K562 (cell line): ENCODE results near the gene SUDS3. TPM values are rescaled to one million over a fixed set of nuclear protein-coding genes. Genes with fewer than 3 reads are reported as not detected.

Experiments
- ATAC-seq: fragments of 200-7000 bp; cut with Tn5 transposase; 3 replicates; pipeline ENCODE4 v1.9.1; 2020; ENCODE audit warnings: moderate library complexity
- BruUV-seq: library from RNA; stranded (reverse); fragments of 400-500 nt; replicated peaks from 2 replicates; lab custom pipeline; 2021; lab: Mats Ljungman, UMichigan
- CTCF ChIA-PET: fragments of 300-600 bp; formaldehyde crosslinking; extraction: SDS; loops from one replicate; lab custom pipeline; 2021; ENCODE audit warnings: low intra/inter-chr PET ratio; lab: Yijun Ruan, JAX
- POLR2A ChIA-PET: fragments of 300-600, 350-650 bp; sonication (Branson Sonifier 250); formaldehyde crosslinking; extraction: SDS; loops from one replicate; lab custom pipeline; 2021; ENCODE audit warnings: antibody characterized with exemption, inconsistent platforms; lab: Yijun Ruan, JAX
- DNase-seq, 4 experiments: peaks; one replicate each; pipeline versions ENCODE4 v3.0.0 to v3.0.0-alpha.2; 2011 to 2018; ENCODE audit warnings: low spot score in 3 of 4, mixed read lengths in 3 of 4; ENCODE audit errors: extremely low read depth in 1 of 4
- FAIRE-seq: peaks from 2 replicates; lab custom pipeline; 2011; peaks lifted over from hg19 to GRCh38; lab: Jason Lieb, UNC
- H2AFZ ChIP-seq: 2 replicates; pipeline ENCODE4 v1.6.0; 2011; ENCODE audit warnings: low read depth, low read length, control low read depth, inconsistent platforms
- H3K27ac ChIP-seq: fragments of 200-600 bp; 3 replicates; pipeline ENCODE4 v1.8.0; 2011; ENCODE audit warnings: low read depth, mild to moderate bottlenecking, control low read depth, inconsistent platforms, low read length, moderate library complexity, mixed read lengths; ENCODE audit errors: extremely low read depth
- H3K27me3 ChIP-seq, 2 experiments: fragments of 300-600 bp in 1 of 2; 2 replicates in 1 of 2; 3 replicates in 1 of 2; pipeline versions ENCODE4 v1.6.0 to v1.8.0; 2011; ENCODE audit warnings: inconsistent platforms in 2 of 2, low read length in 2 of 2, mild to moderate bottlenecking in 1 of 2, mixed read lengths in 1 of 2, moderate library complexity in 1 of 2; ENCODE audit not compliant: control insufficient read depth in 2 of 2, insufficient read depth in 2 of 2
- H3K36me3 ChIP-seq: fragments of 300-600 bp; 3 replicates; pipeline ENCODE4 v1.8.0; 2011; ENCODE audit warnings: mild to moderate bottlenecking, low read length, inconsistent platforms; ENCODE audit not compliant: control insufficient read depth, insufficient read depth
- H3K4me1 ChIP-seq, 2 experiments: fragments of 200-600 bp in 1 of 2; replicated peaks in 1 of 2; 2 replicates in 1 of 2; 3 replicates in 1 of 2; pipeline versions ENCODE4 v1.5.1 to v1.8.0; 2011; ENCODE audit warnings: inconsistent platforms in 2 of 2, low read length in 2 of 2, mild to moderate bottlenecking in 1 of 2, mixed read lengths in 1 of 2, moderate library complexity in 1 of 2; ENCODE audit not compliant: control insufficient read depth in 2 of 2, insufficient read depth in 2 of 2
- H3K4me2 ChIP-seq: 2 replicates; pipeline ENCODE4 v1.6.1; 2011; ENCODE audit warnings: low read length, control low read depth, inconsistent platforms, mixed read lengths; ENCODE audit not compliant: insufficient read depth
- H3K4me3 ChIP-seq: fragments of 200-600 bp; sonication (generic), shearing (Covaris generic); 2 replicates; pipeline ENCODE4 v1.5.1; 2016; ENCODE audit warnings: control low read depth, inconsistent platforms
- H3K79me2 ChIP-seq: fragments of 200-600 bp; 3 replicates; pipeline ENCODE4 v1.8.0; 2011; ENCODE audit warnings: low read length, inconsistent platforms; ENCODE audit not compliant: control insufficient read depth, insufficient read depth
- H3K9ac ChIP-seq, 2 experiments: 2 replicates each; pipeline versions ENCODE4 v1.6.0 to v1.6.1; 2011; ENCODE audit warnings: low read depth in 2 of 2, low read length in 2 of 2, control low read depth in 1 of 2, inconsistent platforms in 1 of 2, mild to moderate bottlenecking in 1 of 2, mixed read lengths in 1 of 2; ENCODE audit not compliant: insufficient read depth in 1 of 2
- H3K9me1 ChIP-seq: one replicate; pipeline ENCODE4 v1.6.0; 2011; ENCODE audit warnings: inconsistent platforms, mild to moderate bottlenecking, low read length, moderate library complexity; ENCODE audit not compliant: control insufficient read depth, insufficient read depth
- H3K9me3 ChIP-seq: replicated peaks from 2 replicates; pipeline ENCODE4 v1.5.1; 2011; ENCODE audit warnings: low read depth, low read length, inconsistent platforms; ENCODE audit not compliant: control insufficient read depth, insufficient read depth
- H4K20me1 ChIP-seq: replicated peaks from 2 replicates; pipeline ENCODE4 v1.6.1; 2011; ENCODE audit warnings: low read length, inconsistent platforms, mixed read lengths; ENCODE audit not compliant: control insufficient read depth, insufficient read depth
- CBFA2T2 ChIP-seq: fragments of 450-650 bp; conservative IDR thresholded peaks from 2 replicates; pipeline ENCODE4 v1.6.1; 2017; ENCODE audit warnings: mild to moderate bottlenecking
- RAD51 ChIP-seq: fragments of 450-650 bp; IDR thresholded peaks from 2 replicates; pipeline ENCODE4 v1.7.1; 2016; ENCODE audit warnings: low read depth, mild to moderate bottlenecking, borderline replicate concordance
- ZKSCAN8 ChIP-seq: fragments of 200-800 bp; sonication (Bioruptor generic); IDR thresholded peaks from 2 replicates; pipeline ENCODE4 v1.6.1; 2016; ENCODE audit warnings: missing genetic modification characterization, missing compliant biosample characterization
- WGBS: fragments of 100-300 bp; shearing (Covaris generic); methylation state at CpG from one replicate; pipeline ENCODE4 v1.1.6; 2016; ENCODE audit warnings: low coverage, mixed read lengths; ENCODE audit not compliant: insufficient coverage; ENCODE audit errors: missing lambda C conversion rate; 5-methylcytosine and 5-hydroxymethylcytosine counted together
- in situ Hi-C: fragments of 300-500 bp; cut with MboI; formaldehyde crosslinking; loops from 4 replicates; pipeline ENCODE4 v1.15.0; 2018; ENCODE audit warnings: inconsistent platforms, mixed read lengths
- intact Hi-C: fragments of 100-400 bp; cut with micrococcal nuclease; formaldehyde crosslinking; loops from 2 replicates; pipeline ENCODE4 v1.14.2; 2022
- polyA plus RNA-seq, 8 experiments: library from polyadenylated mRNA; depleted of rRNA in 4 of 8; stranded (reverse) in 5 of 8; unstranded in 3 of 8; fragments of >200 nt; fragmentation: Nextera tagmentation in 2 of 8; fragmentation: Illumina TruSeq in 1 of 8; extraction: Ambion mirVana in 2 of 8; extraction: Trizol in 1 of 8; gene quantifications; 2 replicates each; pipeline versions ENCODE4 v1.2.1 to v1.2.3, GENCODE V29; 2011 to 2014; ENCODE audit warnings: inconsistent platforms in 1 of 8, missing spikeins in 1 of 8
- total RNA-seq, 7 experiments: library from RNA; depleted of rRNA in 6 of 7; stranded (reverse); fragments of >200 nt in 6 of 7; fragmentation: Illumina TruSeq in 2 of 7; extraction: Trizol in 2 of 7; gene quantifications; 2 replicates each; pipeline versions ENCODE4 v1.2.1 to v1.2.3, GENCODE V29; 2011 to 2021; ENCODE audit warnings: low replicate concordance in 1 of 7
- TF ChIP-seq, protein P1 (sequence below): fragments of 450-650 bp; formaldehyde crosslinking; IDR thresholded peaks from 2 replicates; pipeline ENCODE4 v1.4.0; 2020; ENCODE audit warnings: mild to moderate bottlenecking, mixed read lengths
- TF ChIP-seq, protein P2 (sequence below): fragments of 450-650 bp; IDR thresholded peaks from 2 replicates; pipeline ENCODE4 v1.6.1; 2016

The SUDS3 gene
- total and polyA plus RNA-seq, 9 of the 15 experiments (the other 6 are each of a cell fraction or from before 2014, with no cell fraction given), result 6.6 to 30.5 (median 23.3) TPM

DNA sequence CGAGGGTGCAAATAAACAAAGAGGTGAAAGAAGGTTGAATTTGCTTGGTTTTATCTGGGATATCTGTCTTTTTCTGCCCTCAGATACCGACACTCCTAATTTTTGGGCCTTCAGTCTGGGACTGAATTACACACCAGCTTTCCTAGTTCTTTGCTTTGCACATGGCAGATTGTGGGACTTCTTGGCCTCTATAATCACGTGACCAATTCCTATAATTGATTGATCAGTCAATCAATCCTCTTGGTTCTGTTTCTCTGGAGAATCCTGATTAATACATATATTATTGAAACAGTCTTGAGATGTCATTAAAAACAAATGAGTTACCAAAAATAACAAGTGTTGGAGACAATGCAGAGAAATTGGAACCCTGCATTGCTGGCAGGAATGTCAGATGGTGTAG is 62.7 kb downstream of the SUDS3 start:
- H3K27me3 ChIP-seq, result peaks cover 0 to 6% of the 10 kb centered on the region in 2 experiments; a peak in 1 of 5 replicates
- CTCF ChIA-PET, result no interaction called here
- POLR2A ChIA-PET, result no interaction called here
- FAIRE-seq, result no peak
- in situ Hi-C loops (no loop called here), intact Hi-C loops (no loop called here)
- no peaks in the 10 kb centered on the region for H3K9me1 ChIP-seq
- 0% methylated on average over 3 of the region's 3 CpGs for WGBS
- H3K36me3 ChIP-seq, result no peaks in the 10 kb centered on the region
- DNase-seq, result no peak
- H3K4me3 ChIP-seq, result no peak overlapping the region
- H3K9me3 ChIP-seq, result no peaks in the 10 kb centered on the region
- ATAC-seq, result no peak
- H3K27ac ChIP-seq, result no peak overlapping the region
- no peaks in the 10 kb centered on the region for H3K4me1 ChIP-seq
- H4K20me1 ChIP-seq, result no peaks in the 10 kb centered on the region
- H2AFZ ChIP-seq, result no peak overlapping the region
- no TSS peak for BruUV-seq
- H3K4me2 ChIP-seq, result no peak overlapping the region
- no peaks in the 10 kb centered on the region for H3K79me2 ChIP-seq
- 0 out of 2 replicates have a peak, but pooled peaks have one; percentile 22 for TF ChIP-seq CBFA2T2
- no peak for TF ChIP-seq ZKSCAN8
- TF ChIP-seq, protein P1, sequence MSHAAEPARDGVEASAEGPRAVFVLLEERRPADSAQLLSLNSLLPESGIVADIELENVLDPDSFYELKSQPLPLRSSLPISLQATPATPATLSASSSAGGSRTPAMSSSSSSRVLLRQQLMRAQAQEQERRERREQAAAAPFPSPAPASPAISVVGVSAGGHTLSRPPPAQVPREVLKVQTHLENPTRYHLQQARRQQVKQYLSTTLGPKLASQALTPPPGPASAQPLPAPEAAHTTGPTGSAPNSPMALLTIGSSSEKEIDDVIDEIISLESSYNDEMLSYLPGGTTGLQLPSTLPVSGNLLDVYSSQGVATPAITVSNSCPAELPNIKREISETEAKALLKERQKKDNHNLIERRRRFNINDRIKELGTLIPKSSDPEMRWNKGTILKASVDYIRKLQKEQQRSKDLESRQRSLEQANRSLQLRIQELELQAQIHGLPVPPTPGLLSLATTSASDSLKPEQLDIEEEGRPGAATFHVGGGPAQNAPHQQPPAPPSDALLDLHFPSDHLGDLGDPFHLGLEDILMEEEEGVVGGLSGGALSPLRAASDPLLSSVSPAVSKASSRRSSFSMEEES, result peak; percentile 91
- TF ChIP-seq, protein P2, sequence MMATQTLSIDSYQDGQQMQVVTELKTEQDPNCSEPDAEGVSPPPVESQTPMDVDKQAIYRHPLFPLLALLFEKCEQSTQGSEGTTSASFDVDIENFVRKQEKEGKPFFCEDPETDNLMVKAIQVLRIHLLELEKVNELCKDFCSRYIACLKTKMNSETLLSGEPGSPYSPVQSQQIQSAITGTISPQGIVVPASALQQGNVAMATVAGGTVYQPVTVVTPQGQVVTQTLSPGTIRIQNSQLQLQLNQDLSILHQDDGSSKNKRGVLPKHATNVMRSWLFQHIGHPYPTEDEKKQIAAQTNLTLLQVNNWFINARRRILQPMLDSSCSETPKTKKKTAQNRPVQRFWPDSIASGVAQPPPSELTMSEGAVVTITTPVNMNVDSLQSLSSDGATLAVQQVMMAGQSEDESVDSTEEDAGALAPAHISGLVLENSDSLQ, result no peak
- TF ChIP-seq RAD51, result peak; percentile 56
- H3K9ac ChIP-seq, result no peak overlapping the region
